ENCODE results near the gene RASA4B.
"Not testable (repeated sequence)": the region's sequence is repeated elsewhere in the genome, so short reads cannot be mapped to it uniquely, and the experiment has no call there.

Gene RASA4B

DNA sequence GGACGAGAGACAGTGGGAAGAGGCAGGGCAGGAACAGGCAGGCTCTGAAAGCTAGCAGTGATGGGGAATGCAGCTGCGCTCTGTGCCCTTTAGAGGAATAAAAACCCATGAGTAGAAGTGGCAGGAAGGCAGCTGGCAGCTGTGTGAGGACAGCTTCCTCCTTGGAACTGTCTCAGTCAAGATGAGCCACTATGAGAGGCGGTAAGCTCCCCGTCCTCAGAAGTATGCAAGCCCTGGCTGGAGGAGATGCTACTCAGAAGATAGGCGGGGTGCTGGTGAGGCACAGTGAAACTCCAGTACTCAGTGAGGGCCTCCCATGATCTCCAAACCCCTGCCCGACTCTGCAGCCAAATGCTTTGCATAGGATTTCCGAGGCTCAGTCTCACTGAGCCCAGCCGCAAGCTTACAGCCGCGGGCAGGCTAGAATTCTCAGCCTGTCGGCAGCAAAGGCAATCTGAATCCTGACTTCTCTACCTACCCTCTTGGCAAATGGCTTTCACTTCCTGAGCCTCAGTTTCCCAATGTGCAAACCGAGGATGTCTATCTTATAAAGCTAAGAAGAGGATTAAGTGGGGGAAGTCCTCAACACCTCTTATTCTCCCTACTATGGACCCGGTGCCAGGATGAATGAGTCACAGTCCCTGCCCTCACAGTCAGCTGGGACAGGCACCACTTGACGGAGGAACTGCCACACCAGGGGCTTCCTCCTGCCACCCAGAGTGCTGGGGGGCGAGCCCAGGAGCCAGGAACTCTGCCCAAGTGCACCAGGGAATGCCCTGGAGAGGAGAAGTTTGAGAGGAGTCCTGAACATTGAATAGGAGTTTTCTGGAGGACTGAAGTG is 2.5 kb downstream of the RASA4B start:
- intact Hi-C loops (cut with DNase I), result not testable (repeated sequence)
- peak in 2 of 42 donors; percentile 5 to 15 for DNase-seq

DNA sequence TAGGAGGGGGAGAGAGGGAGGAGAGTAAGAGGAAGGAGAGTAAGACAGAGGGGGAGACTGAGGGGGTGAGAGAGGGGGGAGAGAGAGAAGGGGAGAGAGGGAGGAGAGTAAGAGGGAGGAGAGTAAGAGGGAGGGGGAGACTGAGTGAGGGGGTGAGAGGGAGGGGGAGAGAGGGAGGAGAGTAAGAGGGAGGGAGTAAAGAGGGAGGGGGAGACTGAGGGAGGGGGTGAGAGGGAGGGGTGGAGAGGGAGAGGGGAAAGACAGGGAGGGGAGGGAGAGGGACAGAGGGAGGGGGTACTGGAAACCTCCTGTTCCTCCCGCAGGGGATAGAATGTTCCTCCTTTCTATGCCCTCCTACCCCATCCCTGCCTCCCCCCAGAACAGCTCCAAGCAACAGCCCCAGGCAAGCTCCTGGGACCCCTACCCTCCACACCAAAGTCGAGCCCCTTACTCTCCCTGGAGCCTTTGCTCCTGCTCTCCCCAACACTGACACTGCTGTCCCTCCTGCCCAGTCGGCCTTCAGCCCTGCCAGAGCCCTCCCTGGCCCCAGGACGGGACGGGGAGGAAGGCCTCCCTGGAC is 4.8 kb downstream of the RASA4B start:
- intact Hi-C loops (cut with DNase I), result not testable (repeated sequence)
- DNase-seq, result peak in 33 of 42 donors; percentile 4 to 84 (median 28)

DNA sequence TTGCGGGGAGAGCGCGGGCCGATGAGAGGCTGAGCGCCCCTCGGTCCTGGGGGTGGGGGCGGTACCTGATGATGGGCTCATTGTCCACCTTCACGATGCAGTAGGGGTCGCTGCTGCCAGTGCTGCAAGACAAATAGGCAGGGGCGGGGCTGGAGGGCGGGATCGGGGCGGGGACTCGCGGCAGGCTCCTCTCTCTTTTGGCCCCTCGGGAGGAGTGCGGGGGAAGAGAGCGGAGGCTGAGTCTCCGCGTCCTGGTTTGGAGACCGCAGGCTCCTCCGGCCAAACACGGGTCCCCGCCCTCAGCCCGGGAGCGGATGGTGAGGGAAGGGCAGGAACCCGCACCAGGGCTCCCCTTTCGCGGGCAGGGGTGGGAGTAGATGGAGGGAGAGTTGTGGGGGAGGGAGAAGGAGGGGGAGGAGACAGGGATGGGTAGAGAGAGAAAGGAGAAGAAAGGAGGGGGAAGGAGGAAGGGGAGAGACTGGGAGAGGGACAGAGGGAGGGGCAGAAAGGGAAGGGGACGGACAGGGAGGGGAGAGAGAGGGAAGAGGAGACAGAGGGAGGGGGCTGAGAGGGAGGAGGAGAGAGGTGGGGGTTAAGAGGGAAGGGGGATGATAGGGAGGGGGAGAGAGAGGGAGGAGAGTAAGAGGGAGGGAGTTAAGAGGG is 5.6 kb downstream of the RASA4B start:
- DNase-seq; intact Hi-C loops (cut with DNase I): not testable (repeated sequence)

DNA sequence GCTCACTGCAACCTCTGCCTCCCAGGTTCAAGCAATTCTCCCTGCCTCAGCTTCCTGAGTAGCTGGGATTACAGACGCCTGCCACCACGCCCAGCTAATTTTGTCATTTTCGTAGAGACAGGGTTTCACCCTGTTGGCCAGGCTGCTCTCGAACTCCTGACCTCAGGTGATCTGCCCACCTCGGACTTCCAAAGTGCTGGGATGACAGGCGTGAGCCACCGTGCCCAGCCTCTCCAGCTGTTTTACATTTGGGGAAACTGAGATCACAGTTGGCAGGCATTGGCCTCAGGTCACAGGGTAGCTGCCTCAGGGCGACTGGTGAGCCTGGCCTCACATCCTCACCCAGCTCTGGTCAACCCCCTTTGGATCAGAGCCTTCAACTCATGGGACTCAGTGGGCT is 7.0 kb downstream of the RASA4B start:
- intact Hi-C loops (cut with DNase I), result not testable (repeated sequence)
- DNase-seq, result peak in 3 of 42 donors; percentile 5 to 36 (median 16)

DNA sequence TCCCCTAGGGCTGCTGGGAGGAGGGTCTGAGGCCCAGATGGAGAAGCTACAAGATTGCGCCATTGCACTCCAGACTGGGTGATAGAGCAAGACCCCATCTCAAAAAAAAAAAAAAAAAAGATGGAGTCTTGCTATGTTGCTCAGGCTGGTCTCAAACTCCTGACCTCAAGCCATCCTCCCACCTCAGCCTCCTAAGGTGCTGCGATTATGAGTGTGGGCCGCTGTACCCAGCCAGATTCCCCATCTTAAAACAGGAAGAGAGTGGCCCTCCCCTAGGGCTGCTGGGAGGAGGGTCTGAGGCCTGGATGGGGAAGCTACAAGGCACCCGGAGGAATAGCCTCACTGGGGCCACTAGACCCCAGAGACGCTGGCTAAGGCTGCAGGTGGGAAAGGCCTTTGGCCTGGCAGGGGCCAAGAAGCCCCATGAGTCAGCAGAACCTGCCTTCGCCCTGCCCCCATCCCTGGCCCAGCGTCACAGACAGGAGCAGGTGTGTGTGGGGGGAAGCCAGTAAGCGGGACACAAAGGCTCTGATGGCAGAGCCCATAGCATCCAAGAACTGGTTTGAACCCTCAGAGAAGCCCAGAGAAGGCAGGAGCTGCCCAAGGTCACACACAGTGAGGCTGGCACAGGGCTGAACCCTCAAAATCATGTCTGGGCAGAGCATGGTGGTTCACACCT is 10.0 kb downstream of the RASA4B start:
- peak in 7 of 42 donors; percentile 3 to 23 (median 12) for DNase-seq
- intact Hi-C loops (cut with DNase I), result not testable (repeated sequence)

DNA sequence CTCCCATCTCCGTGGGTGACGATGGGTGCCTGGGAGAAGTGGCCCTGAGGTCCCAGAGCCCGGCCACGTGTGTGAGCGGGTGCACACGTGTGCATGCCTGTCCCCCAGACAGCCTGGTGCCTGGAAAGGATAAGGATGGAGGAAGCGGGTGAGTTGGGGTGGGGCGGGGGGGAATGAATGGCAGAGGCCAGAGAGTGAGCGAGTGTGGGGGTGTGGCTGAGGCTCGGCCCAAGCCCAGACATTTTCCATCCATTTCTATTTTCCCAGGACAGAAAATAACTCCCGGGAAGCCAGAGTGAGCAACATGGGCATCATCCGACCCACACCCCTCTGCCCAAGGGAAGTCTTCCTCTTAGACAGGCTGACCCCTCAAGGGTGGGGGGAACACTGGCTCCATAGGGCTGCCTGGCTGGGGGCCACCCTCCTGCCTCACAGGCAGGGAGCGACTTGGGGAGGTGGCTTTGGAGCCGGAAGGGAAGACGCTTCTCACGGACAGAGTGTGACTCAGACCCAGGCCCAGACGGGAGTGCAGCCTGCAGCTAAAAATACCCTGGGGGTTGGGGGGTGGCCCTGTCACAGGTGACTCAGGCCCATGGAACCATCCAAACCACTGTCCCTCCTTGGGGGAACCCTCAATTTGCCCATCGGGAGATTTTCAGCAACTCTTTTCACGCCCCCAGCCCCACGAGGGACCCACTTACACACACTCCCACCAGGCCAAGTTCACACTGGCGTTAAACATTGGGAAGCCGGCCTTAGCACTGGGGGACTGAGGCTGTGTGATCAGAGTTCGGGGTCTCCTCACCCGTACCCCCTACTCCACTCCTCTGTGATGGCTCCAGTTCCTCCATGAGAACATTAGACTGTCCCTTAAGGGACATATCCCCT is 12.0 kb downstream of the RASA4B start:
- intact Hi-C loops (cut with DNase I), result not testable (repeated sequence)
- DNase-seq, result peak in 3 of 42 donors; percentile 6 to 8 (median 6)

DNA sequence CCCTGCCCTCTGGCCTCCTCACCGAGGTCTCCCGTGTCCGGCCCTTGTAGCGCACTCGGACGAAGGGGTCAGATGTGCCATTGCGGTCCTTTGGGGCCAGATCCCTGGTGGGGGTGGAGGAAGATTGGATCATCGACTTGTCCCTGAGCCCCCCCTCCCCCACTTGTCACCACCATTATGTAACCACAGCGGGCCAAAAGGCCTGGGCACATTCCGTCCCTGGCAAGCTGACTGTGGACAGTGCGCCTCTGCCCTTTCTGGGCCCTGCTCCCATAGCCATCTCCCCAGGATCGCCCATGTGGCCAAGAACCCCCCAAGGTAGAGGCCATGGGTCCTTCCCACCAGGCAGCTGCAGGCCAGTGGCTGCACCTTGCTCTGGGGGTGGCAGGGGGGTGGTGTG is 14.4 kb downstream of the RASA4B start:
- DNase-seq; intact Hi-C loops (cut with DNase I): not testable (repeated sequence)

DNA sequence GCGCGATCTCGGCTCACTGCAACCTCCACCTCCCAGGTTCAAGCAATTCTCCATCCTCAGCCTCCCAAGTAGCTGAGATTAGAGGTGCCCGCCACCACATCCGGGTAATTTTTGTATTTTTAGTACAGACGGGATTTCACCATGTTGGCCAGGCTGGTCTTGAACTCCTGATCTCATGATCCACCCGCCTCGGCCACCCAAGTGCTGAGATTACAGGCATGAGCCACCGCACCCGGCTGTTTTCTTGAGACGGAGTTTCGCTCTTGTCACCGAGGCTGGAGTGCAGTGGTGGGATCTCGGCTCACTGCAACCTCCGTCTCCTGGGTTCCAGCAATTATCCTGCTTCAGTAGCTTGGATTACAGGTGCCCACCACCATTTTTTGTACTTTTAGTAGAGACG is 19.3 kb downstream of the RASA4B start:
- intact Hi-C loops (cut with DNase I), result not testable (repeated sequence)
- DNase-seq, result peak in 6 of 42 donors; percentile 0 to 26 (median 4)

DNA sequence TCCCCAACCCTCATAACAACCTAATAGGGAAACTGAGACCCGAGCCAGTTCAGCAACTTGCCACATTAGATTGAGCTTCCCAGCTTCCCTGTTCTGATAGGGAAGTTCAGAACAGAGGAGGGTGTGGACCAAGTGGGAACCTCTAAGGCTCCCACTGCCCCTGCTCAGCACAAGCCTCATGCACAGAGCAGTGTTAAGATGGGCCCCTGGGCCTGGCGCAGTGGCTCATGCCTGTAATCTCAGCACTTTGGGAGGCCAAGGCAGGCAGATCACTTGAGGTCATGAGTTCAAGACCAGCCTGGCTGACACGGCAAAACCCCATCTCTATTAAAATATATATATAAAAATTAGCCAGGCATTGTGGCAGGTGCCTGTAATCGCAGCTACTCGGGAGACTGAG is 20.3 kb downstream of the RASA4B start:
- DNase-seq, result peak in 3 of 42 donors; percentile 3 to 27 (median 4)
- intact Hi-C loops (cut with DNase I), result not testable (repeated sequence)

DNA sequence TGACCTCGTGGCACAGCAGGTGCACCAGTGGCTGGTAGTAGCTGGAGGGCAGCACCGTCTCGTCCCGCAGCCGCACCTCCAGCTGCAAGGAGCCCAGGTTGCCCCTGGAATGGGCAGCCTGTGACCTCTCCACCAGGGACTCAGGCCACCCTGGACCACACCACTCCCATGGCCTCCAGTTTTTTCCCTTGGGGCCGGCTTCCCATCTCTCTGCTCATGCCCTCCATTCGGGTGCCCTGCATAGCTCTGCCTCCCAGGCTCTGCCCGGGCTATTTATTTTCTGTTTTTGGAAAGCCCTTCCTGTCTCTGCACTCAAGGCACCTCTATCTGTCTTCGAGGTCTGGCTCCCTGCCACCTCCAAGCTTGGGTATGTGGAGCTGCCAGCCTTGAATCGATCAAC is 20.7 kb downstream of the RASA4B start:
- intact Hi-C loops (cut with DNase I), result not testable (repeated sequence)

DNA sequence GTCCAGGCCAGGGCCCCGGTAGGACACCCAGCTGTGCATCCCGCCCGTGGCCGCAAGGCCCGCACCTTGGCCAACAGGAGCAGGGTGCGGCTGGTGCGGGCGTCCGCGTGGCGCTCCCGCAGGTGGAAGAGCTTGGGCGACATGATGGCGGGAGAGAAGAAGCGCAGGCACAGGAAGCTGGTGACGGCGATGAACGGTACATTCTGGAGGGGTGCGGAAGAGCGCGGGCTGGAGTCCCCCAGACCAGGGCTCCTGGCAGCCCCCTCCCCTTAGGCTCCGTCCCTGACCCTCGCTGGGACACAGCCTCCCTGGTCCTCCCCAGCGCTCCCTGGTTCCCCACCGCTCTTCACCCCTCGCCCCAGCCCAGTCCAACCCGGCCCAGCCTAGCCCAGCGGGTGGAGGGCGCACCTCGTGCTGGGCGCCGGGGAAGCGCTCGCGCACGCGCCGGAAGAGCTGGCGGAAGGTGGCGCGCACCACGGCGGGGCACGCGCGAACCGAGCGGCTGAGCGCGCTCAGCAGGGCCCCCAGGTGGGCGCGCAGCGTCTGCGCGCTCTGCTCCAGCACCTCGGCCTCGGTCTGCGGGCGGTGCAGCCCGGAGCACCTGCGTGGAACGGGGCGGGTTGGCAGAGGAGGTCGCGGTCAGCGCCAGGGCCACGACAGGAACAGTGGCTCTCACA is 23.0 kb downstream of the RASA4B start:
- intact Hi-C loops (cut with DNase I); DNase-seq: not testable (repeated sequence)

More for the DNA sequence above, 20.7 kb downstream of the RASA4B start:
- peak in 4 of 42 donors; percentile 2 to 28 (median 4) for DNase-seq

DNA sequence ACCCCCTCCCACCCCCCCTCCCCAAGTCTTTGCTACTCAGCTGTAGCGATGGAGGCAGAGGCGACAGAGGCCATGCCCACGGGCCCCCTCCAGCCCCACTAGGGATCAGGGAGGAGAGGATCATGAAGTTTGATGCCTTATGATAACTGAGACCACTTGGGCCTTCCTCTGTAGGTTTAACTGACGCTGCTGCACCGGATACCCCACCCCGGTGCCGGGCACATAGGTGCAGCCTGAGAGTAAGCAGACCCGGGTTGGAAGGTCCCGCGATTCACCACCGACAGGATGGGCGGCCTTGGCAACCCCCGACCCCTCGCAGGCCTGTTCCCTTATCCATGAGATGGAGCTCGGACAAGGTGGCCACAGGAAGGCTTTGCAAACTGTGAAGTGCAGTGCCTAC is 23.6 kb downstream of the RASA4B start:
- peak in 4 of 42 donors; percentile 2 to 32 (median 9) for DNase-seq
- intact Hi-C loops (cut with DNase I), result not testable (repeated sequence)

DNA sequence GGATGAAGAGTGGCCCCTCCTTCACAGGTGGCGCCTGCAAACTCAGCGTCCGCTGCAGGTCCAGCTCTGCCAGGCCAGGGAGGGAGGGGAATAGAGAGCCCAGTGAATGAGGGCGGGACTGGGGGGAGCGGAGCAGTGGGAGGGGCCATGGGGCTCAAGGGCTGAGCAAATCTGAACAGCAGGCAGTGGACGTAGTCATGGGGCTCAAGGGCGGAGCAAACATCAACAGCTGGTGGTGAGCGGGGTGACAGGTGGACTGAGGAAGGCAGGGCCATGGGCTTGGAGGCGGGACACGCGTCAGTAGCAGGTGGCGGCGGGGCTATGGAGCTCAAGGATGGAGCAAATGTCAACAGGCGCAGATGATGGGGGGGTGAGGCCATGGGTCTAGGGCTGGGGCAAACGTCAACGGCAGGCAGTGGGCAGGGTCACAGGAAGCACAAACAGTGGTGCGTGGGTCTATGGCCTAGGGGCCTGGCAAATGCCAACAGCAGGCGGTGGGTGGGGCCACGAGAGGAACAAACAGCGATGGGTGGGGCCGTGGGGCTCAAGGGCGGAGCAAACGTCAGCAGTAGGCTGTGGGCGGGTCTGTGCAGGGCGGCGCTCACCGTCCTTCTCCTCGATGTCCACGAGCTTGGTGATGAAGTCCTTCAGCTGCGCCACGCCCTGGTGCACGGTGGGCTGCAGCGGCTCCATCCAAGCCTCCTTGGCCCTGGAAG is 24.2 kb downstream of the RASA4B start:
- DNase-seq; intact Hi-C loops (cut with DNase I): not testable (repeated sequence)

DNA sequence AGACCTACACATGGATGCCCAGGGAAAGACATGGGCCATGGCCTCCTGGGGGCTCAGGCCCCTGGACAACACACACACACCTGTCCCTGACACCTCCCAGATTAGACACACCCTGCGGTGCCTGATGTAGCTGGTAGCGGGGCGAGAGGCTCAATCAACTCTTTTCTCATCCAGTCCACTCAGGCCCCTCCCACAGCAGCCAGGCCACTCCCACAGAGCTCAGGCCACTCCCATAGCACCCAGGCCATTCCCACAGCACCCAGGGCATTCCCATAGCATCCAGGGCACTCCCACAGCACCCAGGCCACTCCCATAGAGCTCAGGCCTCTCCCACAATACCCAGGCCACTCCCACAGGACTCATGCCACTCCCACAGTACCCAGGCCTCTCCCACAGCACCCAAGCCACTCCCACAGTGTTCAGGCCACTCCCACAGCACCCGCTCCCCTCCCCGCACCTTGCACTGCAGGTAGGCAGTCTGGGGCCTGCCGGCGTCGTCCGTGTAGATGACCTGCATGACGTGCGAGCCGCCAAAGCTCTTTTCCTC is 27.0 kb downstream of the RASA4B start:
- intact Hi-C loops (cut with DNase I), result not testable (repeated sequence)
- DNase-seq, result peak in 7 of 42 donors; percentile 2 to 39 (median 5)

DNA sequence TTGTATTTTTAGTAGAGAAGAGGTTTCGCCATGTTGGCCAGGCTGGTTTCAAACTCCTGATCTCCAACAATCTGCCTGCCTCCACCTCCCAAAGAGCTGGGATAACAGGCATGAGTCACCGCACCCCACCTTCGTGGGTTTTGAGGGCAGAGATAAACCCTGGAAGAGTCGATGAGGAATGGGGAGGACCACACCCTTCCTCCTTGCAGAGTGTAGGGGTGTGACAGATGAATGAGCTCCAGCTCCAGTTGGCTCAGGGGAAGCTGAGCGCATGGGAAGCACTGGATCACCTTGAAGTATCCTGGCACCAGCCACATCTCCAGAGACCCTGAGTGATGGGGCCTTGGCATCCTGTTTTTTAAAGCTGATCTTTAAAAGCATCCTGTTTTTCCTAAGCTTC is 33.3 kb downstream of the RASA4B start:
- DNase-seq; intact Hi-C loops (cut with DNase I): not testable (repeated sequence)

DNA sequence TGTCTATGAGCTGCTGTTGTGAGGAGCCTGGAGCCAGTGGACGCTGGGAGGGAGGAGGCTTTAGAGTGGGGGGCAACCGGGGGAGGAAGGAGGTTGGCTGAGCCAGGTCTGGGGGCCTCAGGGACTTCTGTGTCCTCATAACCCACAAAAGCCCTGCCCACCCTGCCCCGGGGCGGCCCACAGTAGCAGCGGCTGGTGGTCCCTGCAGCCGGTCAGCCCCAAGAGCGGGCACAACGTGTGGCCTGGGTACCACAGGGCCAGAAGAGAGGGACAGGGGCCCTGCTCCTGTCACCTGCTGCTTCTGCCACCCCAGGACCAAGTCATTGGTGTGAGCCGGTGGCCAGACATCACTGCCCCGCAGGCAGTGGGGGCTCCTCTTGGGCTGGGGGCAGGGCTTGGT is 35.6 kb downstream of the RASA4B start:
- peak in 3 of 42 donors; percentile 1 to 7 (median 3) for DNase-seq
- intact Hi-C loops (cut with DNase I), result not testable (repeated sequence)

Data from head of caudate nucleus (tissue), 42 donors.